ENCODE results near the gene ZNF672. TPM values are rescaled to one million over a fixed set of nuclear protein-coding genes. Genes with fewer than 3 reads are reported as not detected.

Gene ZNF672
- total and polyA plus RNA-seq, 2 of the 13 experiments (the other 11 are each of a cell fraction or from before 2014, with no cell fraction given) = 17.2 to 22.9 TPM

GRCh38 chr1:248858891-248859889 lies 21.2 kb downstream of the ZNF672 start, which contains the start of gene ZNF692 (continued):
- TF ChIP-seq ZNF646 (CRISPR knock-in tag; IDR thresholded peaks at IDR 0.05) (no peak), ZBTB10 (CRISPR knock-in tag; IDR thresholded peaks at IDR 0.05; ENCODE audit: borderline replicate concordance) (no peak), PHF5A (CRISPR knock-in tag; IDR thresholded peaks at IDR 0.05; ENCODE audit: low read depth, unreplicated experiment) (no peak), ZNF576 (CRISPR knock-in tag; IDR thresholded peaks at IDR 0.05) (no peak), NFATC3 (CRISPR knock-in tag; IDR thresholded peaks at IDR 0.05) (no peak), TCF7L2 (IDR thresholded peaks at IDR 0.05; ENCODE audit: low read depth, low read length) (no peak)

Measured in HepG2 (cell line).